Nephron progenitor cell (in vitro differentiated cells): ENCODE measurements around the gene C2CD4B.

Source experiments
- DNase-seq: peaks from one replicate; pipeline ENCODE4 v3.0.0; 2021
- H3K27ac Mint-ChIP-seq: 2 replicates; pipeline ENCODE4 v1.8.0; 2021; ENCODE audit warnings: mild to moderate bottlenecking, moderate library complexity, mixed read lengths
- H3K27me3 Mint-ChIP-seq: 2 replicates; pipeline ENCODE4 v1.8.0; 2021; ENCODE audit warnings: mild to moderate bottlenecking, low read depth, mixed read lengths; ENCODE audit not compliant: poor library complexity
- H3K36me3 Mint-ChIP-seq: 2 replicates; pipeline ENCODE4 v1.8.0; 2021; ENCODE audit warnings: low read depth, mixed read lengths
- H3K4me1 Mint-ChIP-seq: 2 replicates; pipeline ENCODE4 v1.8.0; 2021; ENCODE audit warnings: mixed read lengths
- H3K4me3 Mint-ChIP-seq: 2 replicates; pipeline ENCODE4 v1.8.0; 2021; ENCODE audit warnings: mild to moderate bottlenecking, moderate library complexity, mixed read lengths
- H3K9me3 Mint-ChIP-seq: 2 replicates; pipeline ENCODE4 v1.8.0; 2021; ENCODE audit warnings: mild to moderate bottlenecking, moderate library complexity, mixed read lengths
- TF ChIP-seq, protein P1 (sequence below): fragments of 200-600 bp; sonication (generic); IDR thresholded peaks from 2 replicates; pipeline ENCODE4 v1.5.0; 2021; ENCODE audit warnings: antibody characterized with exemption

C2CD4B gene

DNA sequence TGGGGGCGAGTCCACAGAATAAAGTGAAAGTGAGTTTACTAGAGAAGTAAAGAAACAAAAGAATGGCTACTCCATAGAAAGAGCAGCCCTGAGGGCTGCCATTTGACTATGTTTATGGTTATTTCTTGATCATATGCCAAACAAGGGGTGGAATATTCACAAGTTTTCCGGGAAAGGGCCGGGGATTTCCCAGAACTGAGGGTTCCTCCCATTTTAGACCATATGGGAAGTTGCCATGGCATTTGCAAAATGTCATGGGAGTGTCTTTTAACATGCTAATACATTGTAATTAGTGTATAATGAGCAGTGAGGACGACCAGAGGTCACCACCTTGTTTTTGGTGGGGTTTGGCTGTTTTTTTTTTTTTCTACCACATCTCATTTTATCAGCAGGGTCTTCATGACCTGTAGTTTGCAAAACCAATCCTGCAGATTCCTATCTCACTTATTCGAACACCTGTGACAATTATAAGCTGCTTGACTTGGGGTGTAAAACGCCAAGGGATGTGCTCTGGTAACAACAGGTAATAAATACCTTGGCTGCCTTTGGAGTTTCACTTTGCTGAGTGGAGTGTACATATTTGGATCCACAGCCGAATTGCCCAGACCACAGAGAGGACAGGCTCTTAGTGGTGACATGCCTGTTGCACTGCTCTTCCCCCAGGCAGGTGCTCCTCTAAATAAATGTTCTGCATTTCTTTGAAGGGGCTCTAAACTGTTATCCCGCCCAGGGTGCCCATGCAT, 43.6 kb downstream of the C2CD4B start:
- Mint-ChIP-seq H3K9me3 (peaks cover 5% of the 10 kb centered on the region), H3K27me3 (no peaks in the 10 kb centered on the region), H3K27ac (no peak overlapping the region), H3K4me1 (peaks cover 14% of the 10 kb centered on the region), H3K36me3 (no peaks in the 10 kb centered on the region), H3K4me3 (no peak overlapping the region)
- DNase-seq, result no peak
- TF ChIP-seq, protein P1, sequence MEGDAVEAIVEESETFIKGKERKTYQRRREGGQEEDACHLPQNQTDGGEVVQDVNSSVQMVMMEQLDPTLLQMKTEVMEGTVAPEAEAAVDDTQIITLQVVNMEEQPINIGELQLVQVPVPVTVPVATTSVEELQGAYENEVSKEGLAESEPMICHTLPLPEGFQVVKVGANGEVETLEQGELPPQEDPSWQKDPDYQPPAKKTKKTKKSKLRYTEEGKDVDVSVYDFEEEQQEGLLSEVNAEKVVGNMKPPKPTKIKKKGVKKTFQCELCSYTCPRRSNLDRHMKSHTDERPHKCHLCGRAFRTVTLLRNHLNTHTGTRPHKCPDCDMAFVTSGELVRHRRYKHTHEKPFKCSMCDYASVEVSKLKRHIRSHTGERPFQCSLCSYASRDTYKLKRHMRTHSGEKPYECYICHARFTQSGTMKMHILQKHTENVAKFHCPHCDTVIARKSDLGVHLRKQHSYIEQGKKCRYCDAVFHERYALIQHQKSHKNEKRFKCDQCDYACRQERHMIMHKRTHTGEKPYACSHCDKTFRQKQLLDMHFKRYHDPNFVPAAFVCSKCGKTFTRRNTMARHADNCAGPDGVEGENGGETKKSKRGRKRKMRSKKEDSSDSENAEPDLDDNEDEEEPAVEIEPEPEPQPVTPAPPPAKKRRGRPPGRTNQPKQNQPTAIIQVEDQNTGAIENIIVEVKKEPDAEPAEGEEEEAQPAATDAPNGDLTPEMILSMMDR, result no peak

DNA sequence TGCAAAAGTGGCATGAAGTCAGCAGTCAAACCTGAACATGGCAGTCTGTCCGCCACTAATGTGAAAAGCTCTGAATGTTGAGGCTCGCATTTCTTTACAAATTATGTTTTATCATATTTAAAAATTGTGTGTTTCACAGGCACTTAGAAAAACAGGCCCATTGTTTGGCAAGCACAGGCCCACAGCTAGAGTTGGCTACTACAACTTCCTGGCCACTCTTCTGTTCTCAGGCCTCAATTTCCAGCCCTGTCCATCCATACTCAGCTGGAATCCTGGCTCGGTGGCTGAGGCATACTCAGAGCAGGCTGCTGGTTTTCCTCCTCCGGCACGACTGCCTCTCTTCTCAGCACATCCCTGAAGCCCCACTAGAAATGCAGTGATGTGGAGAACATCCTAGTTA, 44.3 kb downstream of the C2CD4B start:
- Mint-ChIP-seq H3K27me3 (no peaks in the 10 kb centered on the region), H3K27ac (no peak overlapping the region), H3K4me1 (peaks cover 14% of the 10 kb centered on the region), H3K4me3 (no peak overlapping the region), H3K36me3 (no peaks in the 10 kb centered on the region), H3K9me3 (no peaks in the 10 kb centered on the region)
- TF ChIP-seq, protein P1, result no peak
- no peak for DNase-seq

DNA sequence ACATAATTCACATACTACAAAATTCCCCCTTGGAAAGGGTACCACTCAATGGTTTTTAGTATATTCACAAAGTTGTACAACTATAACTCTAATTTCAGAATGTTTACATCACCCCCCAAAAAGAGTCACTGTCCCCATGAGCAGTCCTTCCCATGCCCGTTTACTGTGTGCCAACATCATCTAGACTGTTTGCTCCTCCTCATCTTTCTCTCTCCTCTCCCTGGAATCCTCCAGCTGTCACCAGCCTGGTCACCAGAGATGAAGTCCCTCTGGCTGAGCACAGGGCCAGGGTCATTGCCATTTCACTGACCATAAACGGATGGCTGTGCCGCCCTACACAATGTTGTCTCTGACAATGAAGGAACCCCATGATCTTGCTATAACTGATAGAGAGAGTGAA, 45.2 kb downstream of the C2CD4B start:
- peaks cover 14% of the 10 kb centered on the region for H3K4me1 Mint-ChIP-seq
- no peaks in the 10 kb centered on the region for H3K36me3 Mint-ChIP-seq
- TF ChIP-seq, protein P1, result no peak
- H3K27me3 Mint-ChIP-seq, result no peaks in the 10 kb centered on the region
- H3K27ac Mint-ChIP-seq, result no peak overlapping the region
- no peaks in the 10 kb centered on the region for H3K9me3 Mint-ChIP-seq
- no peak for DNase-seq
- H3K4me3 Mint-ChIP-seq, result no peak overlapping the region

DNA sequence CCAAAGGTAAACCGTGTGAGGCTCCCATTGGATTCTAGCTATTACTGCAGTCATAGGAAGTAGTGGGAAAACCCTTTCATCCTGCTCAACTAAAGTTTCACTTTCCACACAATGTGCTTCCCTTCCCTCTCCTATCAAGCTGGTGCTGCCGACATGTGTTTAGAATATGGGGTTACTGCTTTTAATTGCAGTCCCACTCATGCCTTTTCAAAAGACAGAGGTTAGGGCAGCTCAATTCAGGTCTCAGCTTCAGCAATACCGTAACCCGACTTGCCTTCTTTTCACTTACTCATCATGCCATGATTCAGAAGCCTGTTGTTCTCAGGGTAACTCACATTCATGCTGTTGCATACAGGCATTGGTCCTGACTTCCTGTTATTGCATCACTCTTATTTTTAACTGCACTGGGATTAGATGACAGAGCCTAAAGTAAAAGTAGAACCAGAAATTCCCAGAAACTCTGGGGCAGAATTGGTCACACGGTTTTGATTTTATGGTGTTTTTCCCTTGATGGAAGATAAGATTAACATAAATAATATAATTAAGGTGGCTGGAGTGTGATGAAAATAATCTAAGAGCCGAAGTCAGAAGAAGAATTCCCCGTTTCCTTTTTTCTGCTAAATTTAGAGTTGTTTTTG, 45.7 kb downstream of the C2CD4B start:
- no peak for DNase-seq
- Mint-ChIP-seq H3K27me3 (no peaks in the 10 kb centered on the region), H3K9me3 (no peaks in the 10 kb centered on the region), H3K27ac (no peak overlapping the region), H3K4me1 (peaks cover 14% of the 10 kb centered on the region), H3K4me3 (no peak overlapping the region), H3K36me3 (no peaks in the 10 kb centered on the region)
- TF ChIP-seq, protein P1, result no peak

DNA sequence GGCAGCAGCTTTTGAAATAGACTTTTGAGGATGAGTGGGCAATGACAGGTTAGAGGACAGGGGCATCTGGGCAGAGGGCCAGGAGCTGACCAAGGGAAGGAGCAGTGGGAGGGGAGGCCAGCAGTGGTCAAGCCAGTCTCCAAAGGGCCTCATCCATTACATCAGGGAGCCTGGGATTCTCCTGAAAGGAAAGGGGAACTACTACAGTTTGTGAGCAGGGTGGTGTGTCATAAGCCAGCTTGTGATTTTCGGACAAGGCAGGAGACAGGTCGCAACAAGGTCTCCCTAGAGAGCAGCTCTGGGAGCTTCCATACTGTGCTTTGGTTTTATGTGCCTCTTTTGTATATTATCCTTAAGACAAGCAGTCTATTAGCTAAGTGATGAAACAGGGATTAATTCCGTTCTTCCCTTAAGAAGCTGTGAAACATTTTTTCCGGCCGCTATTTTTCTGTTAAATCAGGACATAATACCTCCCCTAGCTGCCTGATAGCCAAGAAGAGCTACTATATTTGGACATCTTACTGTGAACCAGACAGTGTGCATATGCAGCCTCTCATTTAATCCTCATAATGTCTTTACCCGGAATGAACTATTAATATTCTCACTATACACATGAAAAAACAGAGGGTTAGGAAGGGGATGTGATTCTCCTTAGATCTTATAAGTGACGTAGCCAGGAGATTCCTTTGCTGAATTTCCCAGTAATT, 46.4 kb downstream of the C2CD4B start:
- H3K27me3 Mint-ChIP-seq, result no peaks in the 10 kb centered on the region
- TF ChIP-seq, protein P1, result no peak
- no peak for DNase-seq
- H3K4me3 Mint-ChIP-seq, result no peak overlapping the region
- H3K27ac Mint-ChIP-seq, result peak overlapping the region; percentile 20
- peaks cover 14% of the 10 kb centered on the region for H3K4me1 Mint-ChIP-seq
- no peaks in the 10 kb centered on the region for H3K36me3 Mint-ChIP-seq
- H3K9me3 Mint-ChIP-seq, result no peaks in the 10 kb centered on the region
